K562 (cell line): ENCODE results near the gene NHLRC2.

Source experiments
- IRF2 ChIP-seq: sonication (generic); formaldehyde crosslinking; IDR thresholded peaks from 2 replicates; pipeline ENCODE4 v1.8.1; 2022; ENCODE audit warnings: mild to moderate bottlenecking, missing genetic modification reagents
- PTBP1 ChIP-seq: fragments of 200-400 bp; formaldehyde crosslinking; IDR thresholded peaks from 2 replicates; pipeline ENCODE4 v1.6.1; 2017; ENCODE audit warnings: low read depth, low read length
- ZFX ChIP-seq: sonication (generic); formaldehyde crosslinking; IDR thresholded peaks from 2 replicates; pipeline ENCODE4 v1.8.0; 2022; ENCODE audit warnings: mild to moderate bottlenecking, missing genetic modification reagents, moderate library complexity

DNA sequence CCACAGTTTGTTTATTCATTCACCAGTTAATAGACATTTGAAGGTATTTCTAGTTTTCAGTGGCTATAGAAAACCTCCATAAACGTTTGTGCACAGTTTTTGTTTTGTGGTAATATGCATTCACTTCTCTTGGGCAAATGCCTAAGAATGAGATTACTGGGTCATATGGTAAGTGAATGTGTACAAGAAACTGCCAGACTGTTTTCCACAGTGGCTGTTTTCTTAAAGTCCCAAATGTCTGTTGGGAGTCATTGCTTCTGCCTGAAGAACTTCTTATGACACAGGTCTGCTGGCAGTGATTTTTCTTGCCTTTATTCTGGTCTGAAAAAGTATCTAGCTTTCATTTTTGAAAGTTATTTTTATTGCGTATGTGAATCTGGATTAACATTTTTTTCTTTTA is 35.5 kb downstream of the NHLRC2 start:
- TF ChIP-seq PTBP1 (no peak), IRF2 (CRISPR knock-in tag) (no peak), ZFX (CRISPR knock-in tag) (no peak)
